Retinal pigment epithelial cell (primary cell): ENCODE measurements around the gene PANX2.
"Not testable (repeated sequence)": the region's sequence is repeated elsewhere in the genome, so short reads cannot be mapped to it uniquely, and the experiment has no call there.

Source experiments
- DNase-seq: peaks from one replicate; pipeline ENCODE4 v3.0.0-alpha.2; 2010; ENCODE audit warnings: low read depth
- H3K4me3 ChIP-seq: 2 replicates; pipeline ENCODE4 v1.5.1; 2011; ENCODE audit warnings: mild to moderate bottlenecking, low read length, control low read depth, moderate library complexity
- CTCF ChIP-seq: conservative IDR thresholded peaks from 2 replicates; pipeline ENCODE4 v1.5.1; 2011; ENCODE audit warnings: low read depth, low read length, control low read depth, inconsistent platforms

Gene PANX2

GRCh38 chr22:50160947-50161346, 9.6 kb upstream of the PANX2 start:
- no peak for DNase-seq
- TF ChIP-seq CTCF: no peak

GRCh38 chr22:50161508-50162390, 8.8 kb upstream of the PANX2 start:
- TF ChIP-seq CTCF: no peak
- DNase-seq: no peak
- no peak overlapping the region for H3K4me3 ChIP-seq

More at GRCh38 chr22:50160947-50161346, 9.6 kb upstream of the PANX2 start:
- H3K4me3 ChIP-seq: no peak overlapping the region

GRCh38 chr22:50162391-50162956, 8.1 kb upstream of the PANX2 start:
- H3K4me3 ChIP-seq: no peak overlapping the region
- no peak for TF ChIP-seq CTCF
- no peak for DNase-seq

GRCh38 chr22:50165436-50166123, 5.0 kb upstream of the PANX2 start:
- no peak for TF ChIP-seq CTCF
- no peak for DNase-seq
- no peak overlapping the region for H3K4me3 ChIP-seq

GRCh38 chr22:50167689-50168489, 2.6 kb upstream of the PANX2 start:
- DNase-seq: no peak
- H3K4me3 ChIP-seq: no peak overlapping the region
- no peak for TF ChIP-seq CTCF

- DNase-seq, H3K4me3 ChIP-seq: not testable (repeated sequence)
Observed at GRCh38 chr22:50168490-50169180, 1.9 kb upstream of the PANX2 start.
